ENCODE data around the gene FBXO34.

The FBXO34 gene

DNA sequence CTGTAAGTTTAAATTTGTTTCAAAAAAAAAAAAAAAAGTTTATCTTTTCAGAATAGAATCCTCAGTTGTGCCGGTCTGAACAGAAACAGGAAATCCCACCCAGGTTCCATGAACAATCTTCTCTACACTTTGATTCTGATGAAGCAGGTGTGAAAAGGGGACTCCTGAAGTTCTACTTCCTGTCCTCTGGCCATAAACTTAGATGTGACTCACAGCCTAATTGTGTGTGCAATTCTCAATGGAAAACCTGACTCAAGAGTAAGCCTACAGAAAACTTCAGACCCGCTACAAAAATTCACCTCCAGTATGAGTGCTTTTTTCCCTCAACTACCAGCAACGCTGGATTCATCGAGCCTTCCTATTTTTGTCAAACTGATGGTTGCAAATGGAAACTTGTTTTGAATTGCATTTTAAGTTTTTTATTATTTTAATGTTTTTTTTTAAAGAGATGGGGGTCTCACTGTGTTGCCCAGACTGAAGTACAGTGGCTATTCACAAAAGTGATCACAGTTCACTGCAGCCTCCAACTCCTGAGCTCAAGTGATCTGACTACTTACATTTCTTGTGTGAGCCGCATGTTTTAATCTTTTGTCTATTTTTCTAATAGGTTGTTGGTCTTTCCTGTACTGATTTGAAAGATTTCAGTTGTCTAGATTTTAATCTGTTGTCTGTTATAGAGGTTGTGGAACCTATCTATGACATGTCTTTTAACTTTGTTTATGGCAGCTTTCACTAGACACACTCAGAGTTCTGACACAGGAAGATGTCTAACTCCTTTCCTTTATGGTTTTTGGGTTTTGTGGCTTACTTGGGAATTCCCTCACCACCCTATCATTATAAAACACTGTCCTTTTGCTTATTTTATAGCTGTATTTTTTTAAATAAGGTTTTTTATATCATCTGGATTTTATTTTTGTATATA, 102.8 kb downstream of the FBXO34 start:
- H3K4me1 ChIP-seq (ENCODE audit: control insufficient read depth in 1 of 2, insufficient read depth in 1 of 2, low read depth in 1 of 2, low read length in 1 of 2) = no peaks in the 10 kb centered on the region
- no peak overlapping the region for H3K27ac ChIP-seq
- no peaks in the 10 kb centered on the region for H3K27me3 ChIP-seq
- H3K9me3 ChIP-seq = no peaks in the 10 kb centered on the region
- H3K36me3 ChIP-seq = peaks cover 54% of the 10 kb centered on the region
- no peak overlapping the region for H3K4me3 ChIP-seq (ENCODE audit: low read depth in 1 of 2, low read length in 1 of 2)
- TF ChIP-seq, protein P1, sequence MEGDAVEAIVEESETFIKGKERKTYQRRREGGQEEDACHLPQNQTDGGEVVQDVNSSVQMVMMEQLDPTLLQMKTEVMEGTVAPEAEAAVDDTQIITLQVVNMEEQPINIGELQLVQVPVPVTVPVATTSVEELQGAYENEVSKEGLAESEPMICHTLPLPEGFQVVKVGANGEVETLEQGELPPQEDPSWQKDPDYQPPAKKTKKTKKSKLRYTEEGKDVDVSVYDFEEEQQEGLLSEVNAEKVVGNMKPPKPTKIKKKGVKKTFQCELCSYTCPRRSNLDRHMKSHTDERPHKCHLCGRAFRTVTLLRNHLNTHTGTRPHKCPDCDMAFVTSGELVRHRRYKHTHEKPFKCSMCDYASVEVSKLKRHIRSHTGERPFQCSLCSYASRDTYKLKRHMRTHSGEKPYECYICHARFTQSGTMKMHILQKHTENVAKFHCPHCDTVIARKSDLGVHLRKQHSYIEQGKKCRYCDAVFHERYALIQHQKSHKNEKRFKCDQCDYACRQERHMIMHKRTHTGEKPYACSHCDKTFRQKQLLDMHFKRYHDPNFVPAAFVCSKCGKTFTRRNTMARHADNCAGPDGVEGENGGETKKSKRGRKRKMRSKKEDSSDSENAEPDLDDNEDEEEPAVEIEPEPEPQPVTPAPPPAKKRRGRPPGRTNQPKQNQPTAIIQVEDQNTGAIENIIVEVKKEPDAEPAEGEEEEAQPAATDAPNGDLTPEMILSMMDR (IDR thresholded peaks at IDR 0.05) = no peak

DNA sequence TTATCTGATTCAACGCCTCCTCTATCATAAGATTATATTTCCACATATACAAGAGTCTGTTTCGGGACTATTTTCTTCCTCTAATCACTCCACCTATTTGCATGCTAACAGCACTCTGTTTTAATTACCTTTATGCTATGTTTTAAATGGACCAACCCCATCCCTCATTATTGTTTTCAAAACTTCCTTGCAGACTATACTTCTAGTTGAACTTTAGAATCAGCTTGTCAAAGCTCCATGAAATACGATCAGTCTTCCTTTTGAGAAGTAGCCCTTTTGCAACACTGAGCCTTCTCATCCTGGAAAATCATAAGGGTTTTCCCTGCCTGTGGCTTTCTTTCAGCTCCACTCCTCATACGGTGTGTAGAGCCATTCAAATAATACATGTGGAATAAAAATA, 103.5 kb downstream of the FBXO34 start:
- no peaks in the 10 kb centered on the region for H3K4me1 ChIP-seq (ENCODE audit: control insufficient read depth in 1 of 2, insufficient read depth in 1 of 2, low read depth in 1 of 2, low read length in 1 of 2)
- no peak overlapping the region for H3K27ac ChIP-seq
- TF ChIP-seq, protein P1 (IDR thresholded peaks at IDR 0.05) = no peak
- H3K4me3 ChIP-seq (ENCODE audit: low read depth in 1 of 2, low read length in 1 of 2) = no peak overlapping the region
- H3K36me3 ChIP-seq = peaks cover 49% of the 10 kb centered on the region
- H3K27me3 ChIP-seq = no peaks in the 10 kb centered on the region
- H3K9me3 ChIP-seq = no peaks in the 10 kb centered on the region

DNA sequence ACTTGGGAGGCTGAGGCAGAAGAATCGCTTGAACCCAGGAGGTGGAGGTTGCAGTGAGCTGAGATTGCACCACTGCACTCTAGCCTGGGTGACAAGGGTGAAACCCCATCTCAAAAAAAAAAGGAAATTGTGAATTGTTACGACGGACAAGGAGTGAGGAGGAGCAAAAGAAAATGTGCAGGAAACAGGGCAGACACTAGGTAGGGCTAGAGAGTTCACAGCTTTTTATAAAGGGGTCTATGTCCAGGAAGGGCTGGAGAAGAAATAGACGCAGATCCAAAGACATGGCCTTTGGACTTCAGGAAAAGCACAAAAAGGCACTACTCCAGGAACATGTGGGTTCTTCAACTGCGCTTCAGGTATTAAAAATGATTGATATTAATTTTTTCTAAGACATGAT, 106.0 kb downstream of the FBXO34 start:
- no peak overlapping the region for H3K4me3 ChIP-seq (ENCODE audit: low read depth in 1 of 2, low read length in 1 of 2)
- TF ChIP-seq, protein P1 (IDR thresholded peaks at IDR 0.05) = no peak
- no peaks in the 10 kb centered on the region for H3K9me3 ChIP-seq
- no peak overlapping the region for H3K27ac ChIP-seq
- H3K27me3 ChIP-seq = no peaks in the 10 kb centered on the region
- no peaks in the 10 kb centered on the region for H3K4me1 ChIP-seq (ENCODE audit: control insufficient read depth in 1 of 2, insufficient read depth in 1 of 2, low read depth in 1 of 2, low read length in 1 of 2)
- H3K36me3 ChIP-seq = peaks cover 59% of the 10 kb centered on the region

DNA sequence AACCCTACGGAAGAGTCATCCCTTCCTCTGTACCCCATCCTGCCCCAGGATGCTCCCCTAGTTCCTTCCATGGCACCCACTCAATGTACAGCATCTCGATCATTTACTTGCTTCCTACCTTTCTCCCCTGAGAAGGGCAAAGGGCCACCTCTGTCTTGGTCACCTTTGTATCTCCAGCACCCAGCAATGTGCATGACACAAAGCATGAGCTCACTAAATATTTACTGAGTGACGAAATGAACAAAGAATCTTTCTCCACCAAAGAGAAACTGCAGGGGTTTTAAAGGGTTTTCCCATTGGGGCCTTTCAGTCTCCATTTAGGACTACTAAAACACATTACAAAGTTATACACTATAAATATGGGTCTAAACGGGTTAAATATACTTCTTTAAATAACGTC, 109.8 kb downstream of the FBXO34 start:
- TF ChIP-seq, protein P1 (IDR thresholded peaks at IDR 0.05) = no peak

DNA sequence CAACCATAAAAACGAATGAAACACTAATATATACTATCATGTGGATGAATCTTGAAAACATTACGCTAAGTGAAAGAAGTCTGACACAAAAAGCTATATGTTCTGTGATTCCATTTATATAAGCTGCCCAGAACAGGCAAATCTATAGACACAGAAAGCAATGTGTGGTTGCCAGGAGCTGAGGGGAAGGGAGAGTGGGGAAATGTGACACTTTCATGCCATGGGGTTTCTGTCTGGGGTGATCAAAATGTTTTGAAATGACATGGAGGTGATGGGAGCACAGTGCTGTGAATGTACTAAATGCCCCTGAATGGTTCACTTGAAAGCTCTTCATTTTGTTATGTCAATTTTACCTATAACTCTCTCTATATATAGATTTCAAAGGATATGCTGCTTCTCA, 110.3 kb downstream of the FBXO34 start:
- H3K27me3 ChIP-seq = no peaks in the 10 kb centered on the region
- TF ChIP-seq, protein P1 (IDR thresholded peaks at IDR 0.05) = no peak
- no peaks in the 10 kb centered on the region for H3K4me1 ChIP-seq (ENCODE audit: control insufficient read depth in 1 of 2, insufficient read depth in 1 of 2, low read depth in 1 of 2, low read length in 1 of 2)
- H3K4me3 ChIP-seq (ENCODE audit: low read depth in 1 of 2, low read length in 1 of 2) = no peak overlapping the region
- H3K9me3 ChIP-seq = no peaks in the 10 kb centered on the region
- H3K36me3 ChIP-seq = peaks cover 61% of the 10 kb centered on the region
- H3K27ac ChIP-seq = no peak overlapping the region

More for the DNA sequence above, 109.8 kb downstream of the FBXO34 start:
- Histone ChIP-seq H3K27me3 (no peaks in the 10 kb centered on the region), H3K27ac (no peak overlapping the region), H3K4me3 (ENCODE audit: low read depth in 1 of 2, low read length in 1 of 2) (no peak overlapping the region), H3K9me3 (no peaks in the 10 kb centered on the region), H3K36me3 (peaks cover 66% of the 10 kb centered on the region), H3K4me1 (ENCODE audit: control insufficient read depth in 1 of 2, insufficient read depth in 1 of 2, low read depth in 1 of 2, low read length in 1 of 2) (no peaks in the 10 kb centered on the region)

Data from neutrophil (primary cell).